CD4-positive, alpha-beta T cell (primary cell): ENCODE data around the gene SLC44A1. TPM values are rescaled to one million over a fixed set of nuclear protein-coding genes. Genes with fewer than 3 reads are reported as not detected.

Source experiments
- ATAC-seq: fragments of 200-7000 bp; cut with Tn5 transposase; one replicate; pipeline ENCODE4 v1.10.0; 2022; ENCODE audit warnings: mild to moderate bottlenecking; ENCODE audit not compliant: poor library complexity
- CTCF ChIA-PET: fragments of 350-600 bp; sonication (Branson Sonifier 250); formaldehyde crosslinking; loops from one replicate; lab custom pipeline; 2021; ENCODE audit warnings: antibody characterized with exemption, inconsistent platforms; lab: Charles Lee
- POLR2A ChIA-PET: fragments of 350-600 bp; sonication (Branson Sonifier 250); formaldehyde crosslinking; loops from one replicate; lab custom pipeline; 2021; ENCODE audit warnings: antibody characterized with exemption, inconsistent platforms; lab: Charles Lee
- DNase-seq, 14 experiments: peaks; one replicate each; pipeline ENCODE4 v3.0.0-alpha.2; 2013 to 2020; ENCODE audit warnings: mixed read lengths in 2 of 14
- H3K27ac ChIP-seq, 2 donors: one replicate each; pipeline versions ENCODE4 v1.5.1 to v1.7.0; 2013; ENCODE audit warnings: low read length in 2 of 2, low read depth in 1 of 2, mild to moderate bottlenecking in 1 of 2
- H3K27me3 ChIP-seq, 2 experiments: 1 replicate in 1 of 2; 2 replicates in 1 of 2; pipeline versions ENCODE4 v1.6.1 to v1.7.0; 2013; ENCODE audit warnings: low read length in 2 of 2, control low read depth in 1 of 2, mild to moderate bottlenecking in 1 of 2, moderate library complexity in 1 of 2; ENCODE audit not compliant: insufficient read depth in 2 of 2, control insufficient read depth in 1 of 2
- H3K36me3 ChIP-seq: one replicate; pipeline ENCODE4 v1.6.1; 2013; ENCODE audit warnings: low read length, control low read depth; ENCODE audit not compliant: insufficient read depth
- H3K4me1 ChIP-seq: one replicate; pipeline ENCODE4 v1.6.1; 2013; ENCODE audit warnings: low read length, control low read depth; ENCODE audit not compliant: insufficient read depth
- H3K4me3 ChIP-seq: one replicate; pipeline ENCODE4 v1.5.1; 2013; ENCODE audit warnings: mild to moderate bottlenecking, low read length, moderate library complexity
- H3K9me3 ChIP-seq, 2 experiments: 1 replicate in 1 of 2; 2 replicates in 1 of 2; pipeline versions ENCODE4 v1.6.1 to v1.7.0; 2013; ENCODE audit warnings: low read length in 2 of 2, mild to moderate bottlenecking in 2 of 2, control low read depth in 1 of 2, moderate library complexity in 1 of 2; ENCODE audit not compliant: control insufficient read depth in 1 of 2, insufficient read depth in 1 of 2
- H3K27ac Mint-ChIP-seq: one replicate; pipeline ENCODE4 v1.8.0; 2020; ENCODE audit warnings: mixed read lengths
- H3K27me3 Mint-ChIP-seq: one replicate; pipeline ENCODE4 v1.8.0; 2021; ENCODE audit warnings: mixed read lengths
- H3K36me3 Mint-ChIP-seq: one replicate; pipeline ENCODE4 v1.8.0; 2021; ENCODE audit warnings: low read depth, mixed read lengths
- H3K4me1 Mint-ChIP-seq: one replicate; pipeline ENCODE4 v1.8.0; 2021; ENCODE audit warnings: low read depth, mixed read lengths
- H3K4me3 Mint-ChIP-seq: one replicate; pipeline ENCODE4 v1.8.0; 2020; ENCODE audit warnings: mild to moderate bottlenecking, mixed read lengths
- H3K9me3 Mint-ChIP-seq: one replicate; pipeline ENCODE4 v1.8.0; 2020; ENCODE audit warnings: mixed read lengths
- CTCF ChIP-seq: fragments of 200-600 bp; IDR thresholded peaks from one replicate; pipeline ENCODE4 v1.8.0; 2022; ENCODE audit warnings: antibody characterized with exemption, mild to moderate bottlenecking
- intact Hi-C, 2 experiments: fragments of 100-400 bp; cut with DNase I in 1 of 2; cut with micrococcal nuclease in 1 of 2; formaldehyde crosslinking; loops; one replicate each; pipeline versions ENCODE4 v1.15.1 to v1.9.0; 2023 to 2025; cut with DNase I, micrococcal nuclease
- total RNA-seq, 174 experiments: library from RNA in 2 of 174; stranded (reverse) in 2 of 174; gene quantifications; one replicate each; pipeline ENCODE4 v1.2.3 and lab custom pipeline; 2021 to 2026

The SLC44A1 gene
- total RNA-seq, 2 experiments from 2014 or later = 5.1 to 5.9 TPM

DNA sequence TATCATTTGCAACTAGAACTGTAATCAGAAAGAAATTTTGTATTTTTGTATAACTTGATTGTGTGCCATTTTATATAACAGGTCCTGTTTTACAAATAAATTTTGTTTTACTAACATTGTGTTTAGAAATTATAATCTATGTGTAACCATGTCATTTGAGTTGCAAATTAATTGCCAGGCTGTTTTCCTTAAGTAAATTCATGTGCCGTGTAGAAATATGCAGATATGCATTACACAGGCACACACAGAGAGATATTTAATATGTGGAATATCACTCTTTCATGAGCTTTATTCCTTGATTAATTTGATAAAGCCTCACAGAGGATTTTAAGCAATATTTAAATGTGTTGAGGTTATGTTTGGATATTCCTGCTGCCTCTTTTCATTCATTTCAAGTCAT, 146.8 kb downstream of the SLC44A1 start:
- H3K27me3 Mint-ChIP-seq = peaks cover 19% of the 10 kb centered on the region
- no peak for TF ChIP-seq CTCF
- Histone ChIP-seq H3K4me1 (no peaks in the 10 kb centered on the region), H3K4me3 (no peak overlapping the region), H3K27me3 (no peaks in the 10 kb centered on the region), H3K36me3 (no peaks in the 10 kb centered on the region), H3K27ac (no peak overlapping the region), H3K9me3 (no peaks in the 10 kb centered on the region)
- H3K9me3 Mint-ChIP-seq = no peaks in the 10 kb centered on the region
- no peaks in the 10 kb centered on the region for H3K4me1 Mint-ChIP-seq
- H3K4me3 Mint-ChIP-seq = no peak overlapping the region
- ChIA-PET POLR2A (no interaction called here), CTCF (no interaction called here)
- H3K27ac Mint-ChIP-seq = no peak overlapping the region
- H3K36me3 Mint-ChIP-seq = peaks cover 5% of the 10 kb centered on the region
- no peak for DNase-seq
- intact Hi-C loops = no loop called here
- no peak for ATAC-seq

GRCh38 chr9:105392531-105392930, 148.1 kb downstream of the SLC44A1 start:
- Mint-ChIP-seq H3K9me3 (no peaks in the 10 kb centered on the region), H3K27ac (no peak overlapping the region), H3K36me3 (peaks cover 5% of the 10 kb centered on the region), H3K4me3 (no peak overlapping the region), H3K4me1 (no peaks in the 10 kb centered on the region), H3K27me3 (peaks cover 29% of the 10 kb centered on the region)
- Histone ChIP-seq H3K4me3 (no peak overlapping the region), H3K4me1 (no peaks in the 10 kb centered on the region), H3K9me3 (peaks cover 0 to 1% of the 10 kb centered on the region in 2 experiments), H3K27ac (no peak overlapping the region), H3K36me3 (no peaks in the 10 kb centered on the region), H3K27me3 (no peaks in the 10 kb centered on the region)
- CTCF ChIA-PET = no interaction called here
- no peak for DNase-seq
- intact Hi-C loops = no loop called here
- ATAC-seq = no peak
- TF ChIP-seq CTCF = no peak
- POLR2A ChIA-PET = no interaction called here

GRCh38 chr9:105393576-105394344, 149.3 kb downstream of the SLC44A1 start:
- intact Hi-C loops = no loop called here
- POLR2A ChIA-PET = interaction anchor here (1.4 kb wide), 1 partner anchor 8 kb away, joined by 3 read pairs; no protein-coding TSS in a partner anchor

More at GRCh38 chr9:105393576-105394344, 149.3 kb downstream of the SLC44A1 start:
- DNase-seq = no peak
- Mint-ChIP-seq H3K36me3 (peaks cover 5% of the 10 kb centered on the region), H3K27ac (no peak overlapping the region), H3K4me1 (no peaks in the 10 kb centered on the region), H3K4me3 (no peak overlapping the region), H3K27me3 (peaks cover 40% of the 10 kb centered on the region), H3K9me3 (no peaks in the 10 kb centered on the region)
- Histone ChIP-seq H3K27ac (no peak overlapping the region), H3K36me3 (no peaks in the 10 kb centered on the region), H3K9me3 (peaks cover 0 to 3% of the 10 kb centered on the region in 2 experiments), H3K4me3 (no peak overlapping the region), H3K4me1 (no peaks in the 10 kb centered on the region), H3K27me3 (peaks cover under 1 to 2% of the 10 kb centered on the region in 2 experiments)
- ATAC-seq = no peak
- CTCF ChIA-PET = no interaction called here
- no peak for TF ChIP-seq CTCF
